Breast epithelium (tissue), 4 donors: Measurements from ENCODE around the gene F11. TPM values are rescaled to one million over a fixed set of nuclear protein-coding genes. Genes with fewer than 3 reads are reported as not detected.
"Not testable (repeated sequence)": the region's sequence is repeated elsewhere in the genome, so short reads cannot be mapped to it uniquely, and the experiment has no call there.

Experiments used
- DNase-seq, 2 donors: peaks; one replicate each; pipeline ENCODE4 v3.0.0-alpha.2; 2019; ENCODE audit warnings: low spot score in 2 of 2
- H3K27ac ChIP-seq, 2 donors: fragments of 200-600 bp; sonication (generic) in 1 of 2; one replicate each; pipeline ENCODE4 v1.5.1; 2016 to 2019; ENCODE audit warnings: mild to moderate bottlenecking in 1 of 2
- H3K27me3 ChIP-seq, 2 donors: fragments of 200-600 bp; sonication (generic) in 1 of 2; one replicate each; pipeline versions ENCODE4 v1.5.1 to v1.6.0; 2017 to 2019; ENCODE audit warnings: control low read depth in 1 of 2, mild to moderate bottlenecking in 1 of 2
- H3K36me3 ChIP-seq: fragments of 200-600 bp; one replicate; pipeline ENCODE4 v1.5.1; 2019
- H3K4me1 ChIP-seq, 2 donors: fragments of 200-600 bp; sonication (generic); one replicate each; pipeline ENCODE4 v1.5.1; 2016 to 2019; ENCODE audit warnings: control low read depth in 1 of 2
- H3K4me3 ChIP-seq, 3 donors: fragments of 200-600 bp; sonication (generic); 1 replicate in 2 of 3; 2 replicates in 1 of 3; pipeline ENCODE4 v1.5.1; 2016 to 2019; ENCODE audit warnings: mild to moderate bottlenecking in 3 of 3, moderate library complexity in 2 of 3
- H3K9me3 ChIP-seq, 2 donors: fragments of 200-600 bp; sonication (generic) in 1 of 2; one replicate each; pipeline ENCODE4 v1.5.1; 2016 to 2019; ENCODE audit warnings: control low read depth in 1 of 2
- POLR2A ChIP-seq: fragments of 450-650 bp; IDR thresholded peaks from one replicate; pipeline ENCODE4 v1.6.1; 2016; ENCODE audit warnings: antibody characterized with exemption, mild to moderate bottlenecking, moderate library complexity
- POLR2AphosphoS5 ChIP-seq, 3 donors: sonication (generic); formaldehyde crosslinking; IDR thresholded peaks; one replicate each; pipeline ENCODE4 v1.6.1; 2017; ENCODE audit warnings: antibody characterized with exemption in 3 of 3
- intact Hi-C: fragments of 100-400 bp; cut with DNase I; formaldehyde crosslinking; loops from one replicate; pipeline ENCODE4 v1.15.1; 2023; ENCODE audit warnings: low total_unique reads
- total RNA-seq, 3 donors: library from RNA; depleted of rRNA; stranded (reverse); fragments of >200 nt; gene quantifications; one replicate each; pipeline ENCODE4 v1.1.0, GENCODE V29; 2016
- TF ChIP-seq, protein P1 (sequence below), 3 donors: fragments of 450-650 bp; IDR thresholded peaks; one replicate each; pipeline ENCODE4 v1.5.1; 2016 to 2017; ENCODE audit warnings: antibody characterized with exemption in 3 of 3, mild to moderate bottlenecking in 3 of 3, moderate library complexity in 3 of 3

The F11 gene
- total RNA-seq, 3 donors from 2014 or later = not detected

GRCh38 chr4:186304866-186305505 lies 39.0 kb downstream of the F11 start:
- no peak for DNase-seq
- no peak overlapping the region for H3K4me3 ChIP-seq
- no peaks in the 10 kb centered on the region for H3K36me3 ChIP-seq
- H3K27me3 ChIP-seq = peaks cover 0 to 7% of the 10 kb centered on the region in 2 donors
- H3K9me3 ChIP-seq = no peaks in the 10 kb centered on the region
- intact Hi-C loops = no loop called here
- H3K4me1 ChIP-seq = no peaks in the 10 kb centered on the region
- no peak overlapping the region for H3K27ac ChIP-seq
- TF ChIP-seq, protein P1, sequence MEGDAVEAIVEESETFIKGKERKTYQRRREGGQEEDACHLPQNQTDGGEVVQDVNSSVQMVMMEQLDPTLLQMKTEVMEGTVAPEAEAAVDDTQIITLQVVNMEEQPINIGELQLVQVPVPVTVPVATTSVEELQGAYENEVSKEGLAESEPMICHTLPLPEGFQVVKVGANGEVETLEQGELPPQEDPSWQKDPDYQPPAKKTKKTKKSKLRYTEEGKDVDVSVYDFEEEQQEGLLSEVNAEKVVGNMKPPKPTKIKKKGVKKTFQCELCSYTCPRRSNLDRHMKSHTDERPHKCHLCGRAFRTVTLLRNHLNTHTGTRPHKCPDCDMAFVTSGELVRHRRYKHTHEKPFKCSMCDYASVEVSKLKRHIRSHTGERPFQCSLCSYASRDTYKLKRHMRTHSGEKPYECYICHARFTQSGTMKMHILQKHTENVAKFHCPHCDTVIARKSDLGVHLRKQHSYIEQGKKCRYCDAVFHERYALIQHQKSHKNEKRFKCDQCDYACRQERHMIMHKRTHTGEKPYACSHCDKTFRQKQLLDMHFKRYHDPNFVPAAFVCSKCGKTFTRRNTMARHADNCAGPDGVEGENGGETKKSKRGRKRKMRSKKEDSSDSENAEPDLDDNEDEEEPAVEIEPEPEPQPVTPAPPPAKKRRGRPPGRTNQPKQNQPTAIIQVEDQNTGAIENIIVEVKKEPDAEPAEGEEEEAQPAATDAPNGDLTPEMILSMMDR (IDR thresholded peaks at IDR 0.05) = no peak
- TF ChIP-seq POLR2A (no peak), POLR2AphosphoS5 (IDR thresholded peaks at IDR 0.05) (no peak)

GRCh38 chr4:186307497-186307896 lies 41.5 kb downstream of the F11 start:
- Histone ChIP-seq H3K4me3 (no peak overlapping the region), H3K36me3 (no peaks in the 10 kb centered on the region), H3K27me3 (peaks cover 0 to 7% of the 10 kb centered on the region in 2 donors), H3K9me3 (no peaks in the 10 kb centered on the region), H3K27ac (no peak overlapping the region), H3K4me1 (no peaks in the 10 kb centered on the region)
- DNase-seq = no peak
- TF ChIP-seq POLR2A (no peak), POLR2AphosphoS5 (IDR thresholded peaks at IDR 0.05) (no peak)
- TF ChIP-seq, protein P1 (IDR thresholded peaks at IDR 0.05) = no peak
- intact Hi-C loops = no loop called here

- DNase-seq = no peak
- Histone ChIP-seq H3K27ac (no peak overlapping the region), H3K36me3 (no peaks in the 10 kb centered on the region), H3K27me3 (peaks cover 0 to 7% of the 10 kb centered on the region in 2 donors), H3K4me3 (no peak overlapping the region), H3K4me1 (no peaks in the 10 kb centered on the region), H3K9me3 (no peaks in the 10 kb centered on the region)
- intact Hi-C loops = no loop called here
- no peak for TF ChIP-seq POLR2AphosphoS5 (IDR thresholded peaks at IDR 0.05)
- TF ChIP-seq, protein P1 (IDR thresholded peaks at IDR 0.05) = no peak
These were observed 41.9 kb downstream of the F11 start for GRCh38 chr4:186307916-186308315.

DNA sequence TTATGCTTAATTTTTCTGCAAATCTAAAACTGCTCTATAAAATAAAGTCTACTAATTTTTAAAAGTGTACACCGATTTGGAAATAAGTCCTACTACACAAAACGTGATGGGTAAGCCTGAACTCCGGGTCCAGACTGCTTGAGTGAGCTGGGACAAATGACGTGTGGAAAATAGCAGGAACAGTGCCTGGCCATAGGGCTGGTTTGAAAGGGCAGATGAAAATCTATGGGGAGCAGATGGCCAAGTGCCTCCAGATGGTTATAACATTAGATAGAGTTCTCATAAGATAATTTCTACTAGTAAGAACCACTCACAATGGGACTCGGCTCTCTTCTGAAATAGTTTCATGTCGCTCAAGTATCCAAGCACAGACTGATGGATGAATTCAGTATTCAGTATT lies 52.5 kb downstream of the F11 start:
- Histone ChIP-seq H3K4me3 (no peak overlapping the region), H3K27ac (no peak overlapping the region), H3K27me3 (peaks cover 0 to 1% of the 10 kb centered on the region in 2 donors), H3K9me3 (no peaks in the 10 kb centered on the region), H3K4me1 (no peaks in the 10 kb centered on the region), H3K36me3 (no peaks in the 10 kb centered on the region)
- intact Hi-C loops = no loop called here
- DNase-seq = no peak
- TF ChIP-seq POLR2A (no peak), POLR2AphosphoS5 (IDR thresholded peaks at IDR 0.05) (no peak)
- TF ChIP-seq, protein P1 (IDR thresholded peaks at IDR 0.05) = no peak

- H3K27me3 ChIP-seq, H3K27ac ChIP-seq, H3K9me3 ChIP-seq, intact Hi-C loops, H3K4me3 ChIP-seq, H3K4me1 ChIP-seq, DNase-seq, H3K36me3 ChIP-seq: not testable (repeated sequence)
These were observed 58.7 kb downstream of the F11 start for GRCh38 chr4:186324660-186325059.

DNA sequence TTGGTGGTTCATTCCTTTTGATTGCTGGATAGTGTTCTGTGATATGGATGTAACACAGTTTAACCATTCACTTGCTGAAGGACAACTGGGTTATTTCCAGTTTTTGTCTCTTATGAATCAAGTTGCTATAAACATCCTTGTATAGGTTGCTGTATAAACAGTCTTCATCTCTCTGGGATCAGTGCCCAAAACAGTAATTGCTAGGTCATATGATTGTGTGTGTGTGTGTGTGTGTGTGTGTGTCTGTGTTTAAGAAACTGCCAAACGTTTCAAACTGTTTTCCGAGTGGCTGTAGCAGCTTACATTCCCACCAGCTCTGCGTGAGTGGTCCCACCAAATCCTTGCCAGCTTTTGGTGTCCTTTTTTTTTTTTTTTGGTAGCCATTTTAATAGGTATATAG lies 60.4 kb downstream of the F11 start:
- no peak for DNase-seq
- H3K4me1 ChIP-seq = no peaks in the 10 kb centered on the region
- no peaks in the 10 kb centered on the region for H3K36me3 ChIP-seq
- peaks cover 0 to 9% of the 10 kb centered on the region in 2 donors for H3K9me3 ChIP-seq
- intact Hi-C loops = no loop called here
- no peaks in the 10 kb centered on the region for H3K27me3 ChIP-seq
- no peak overlapping the region for H3K4me3 ChIP-seq
- H3K27ac ChIP-seq = no peak overlapping the region
- TF ChIP-seq POLR2AphosphoS5 (IDR thresholded peaks at IDR 0.05) (no peak), POLR2A (no peak)
- TF ChIP-seq, protein P1 (IDR thresholded peaks at IDR 0.05) = no peak
